HCT116 (cell line): Measurements from ENCODE around the gene SEC23IP. TPM values are rescaled to one million over a fixed set of nuclear protein-coding genes. Genes with fewer than 3 reads are reported as not detected.

Experiments used
- ATAC-seq: fragments of 200-7000 bp; cut with Tn5 transposase; 2 replicates; pipeline ENCODE4 v1.9.1; 2020; ENCODE audit warnings: mild to moderate bottlenecking, moderate library complexity
- BruUV-seq: library from RNA; stranded (reverse); fragments of 400-500 nt; replicated peaks from 2 replicates; lab custom pipeline; 2021; lab: Mats Ljungman, UMichigan
- CTCF ChIA-PET: fragments of 300-600 bp; sonication (Branson Sonifier 250); formaldehyde crosslinking; loops from one replicate; lab custom pipeline; 2021; ENCODE audit warnings: antibody characterized with exemption; lab: Charles Lee
- POLR2A ChIA-PET: fragments of 300-600, 350-600 bp; sonication (Branson Sonifier 250); formaldehyde crosslinking; loops from one replicate; lab custom pipeline; 2021; ENCODE audit warnings: antibody characterized with exemption; lab: Charles Lee
- RAD21 ChIA-PET, 2 experiments: fragments of 300-600 bp; sonication (Branson Sonifier 250); formaldehyde crosslinking; loops; one replicate each; lab custom pipeline; 2023; ENCODE audit warnings: low total read pairs in 2 of 2; ENCODE audit not compliant: uncharacterized antibody in 2 of 2, unreplicated experiment in 2 of 2, low non-redundant PET in 1 of 2; lab: Charles Lee
- DNase-seq: peaks from one replicate; pipeline ENCODE4 v3.0.0-alpha.2; 2010; ENCODE audit warnings: low read depth, low spot score
- H2AFZ ChIP-seq: fragments of 200-600 bp; shearing (Covaris generic), sonication (generic); 2 replicates; pipeline ENCODE4 v1.6.1; 2017; ENCODE audit warnings: low read depth, mixed run types, mixed read lengths, antibody characterized with exemption, low read length; ENCODE audit not compliant: poor library complexity, severe bottlenecking
- H3K27ac ChIP-seq: 2 replicates; pipeline ENCODE4 v1.5.1; 2012; ENCODE audit warnings: low read depth, low read length
- H3K27me3 ChIP-seq: fragments of 200-600 bp; sonication (generic); 2 replicates; pipeline ENCODE4 v1.6.1; 2016; ENCODE audit warnings: mixed run types, low read length, mixed read lengths; ENCODE audit not compliant: insufficient read depth
- H3K36me3 ChIP-seq, 2 experiments: fragments of 200-500 bp in 1 of 2; fragments of 200-600 bp in 1 of 2; sonication (Bioruptor generic) in 1 of 2; sonication (generic) in 1 of 2; 2 replicates each; pipeline versions ENCODE4 v1.5.1 to v1.6.1; 2014 to 2016; ENCODE audit warnings: low read length in 2 of 2, inconsistent platforms in 1 of 2, mixed read lengths in 1 of 2, mixed run types in 1 of 2; ENCODE audit not compliant: insufficient read depth in 2 of 2, control insufficient read depth in 1 of 2
- H3K4me1 ChIP-seq, 2 experiments: fragments of 200-600 bp in 1 of 2; sonication (generic) in 1 of 2; 2 replicates each; pipeline versions ENCODE4 v1.5.1 to v1.6.1; 2012 to 2017; ENCODE audit warnings: low read length in 2 of 2, inconsistent platforms in 1 of 2, mild to moderate bottlenecking in 1 of 2, mixed read lengths in 1 of 2, mixed run types in 1 of 2, moderate library complexity in 1 of 2; ENCODE audit not compliant: insufficient read depth in 2 of 2, control insufficient read depth in 1 of 2
- H3K4me2 ChIP-seq: fragments of 200-600 bp; sonication (generic); 2 replicates; pipeline ENCODE4 v1.6.1; 2017; ENCODE audit warnings: mixed run types, low read length, mixed read lengths
- H3K4me3 ChIP-seq, 2 experiments: fragments of 200-600 bp in 1 of 2; sonication (generic) in 1 of 2; replicated peaks in 1 of 2; 2 replicates each; pipeline ENCODE4 v1.5.1; 2011 to 2016; ENCODE audit warnings: low read length in 2 of 2, control low read depth in 1 of 2, low read depth in 1 of 2, mild to moderate bottlenecking in 1 of 2, mixed read lengths in 1 of 2, mixed run types in 1 of 2
- H3K79me2 ChIP-seq: fragments of 200-600 bp; sonication (generic); 2 replicates; pipeline ENCODE4 v1.6.1; 2017; ENCODE audit warnings: mild to moderate bottlenecking, mixed run types, low read length, moderate library complexity, mixed read lengths; ENCODE audit not compliant: insufficient read depth
- H3K9ac ChIP-seq: fragments of 200-600 bp; sonication (generic); 2 replicates; pipeline ENCODE4 v1.6.1; 2016; ENCODE audit warnings: low read length, mixed read lengths
- H3K9me2 ChIP-seq: fragments of 200-600 bp; sonication (generic), shearing (Covaris generic); 2 replicates; pipeline ENCODE4 v1.6.1; 2017; ENCODE audit warnings: mixed run types, mild to moderate bottlenecking, moderate library complexity; ENCODE audit not compliant: insufficient read depth
- H3K9me3 ChIP-seq, 2 experiments: fragments of 200-500 bp in 1 of 2; fragments of 200-600 bp in 1 of 2; sonication (Bioruptor generic) in 1 of 2; sonication (generic) in 1 of 2; 2 replicates each; pipeline ENCODE4 v1.6.1; 2014 to 2017; ENCODE audit warnings: low read length in 2 of 2, mixed read lengths in 2 of 2, inconsistent platforms in 1 of 2, low read depth in 1 of 2, mild to moderate bottlenecking in 1 of 2, mixed run types in 1 of 2, moderate library complexity in 1 of 2; ENCODE audit not compliant: control insufficient read depth in 1 of 2, insufficient read depth in 1 of 2
- H4K20me1 ChIP-seq: fragments of 200-600 bp; sonication (generic), shearing (Covaris generic); 2 replicates; pipeline ENCODE4 v1.6.1; 2017; ENCODE audit warnings: mixed run types, mild to moderate bottlenecking, moderate library complexity; ENCODE audit not compliant: insufficient read depth
- ATF3 ChIP-seq: IDR thresholded peaks from 2 replicates; pipeline ENCODE4 v1.6.1; 2012
- CBX3 ChIP-seq: IDR thresholded peaks from 2 replicates; pipeline ENCODE4 v1.6.1; 2012; ENCODE audit warnings: low read depth
- CEBPB ChIP-seq: IDR thresholded peaks from 2 replicates; pipeline ENCODE4 v1.6.1; 2012; ENCODE audit warnings: low read depth
- EZH2phosphoT487 ChIP-seq: fragments of 200-600 bp; IDR thresholded peaks from 2 replicates; pipeline ENCODE4 v1.6.1; 2018; ENCODE audit warnings: antibody characterized with exemption, borderline replicate concordance
- FOSL1 ChIP-seq: IDR thresholded peaks from 2 replicates; pipeline ENCODE4 v1.6.1; 2012; ENCODE audit warnings: low read depth
- MAX ChIP-seq: IDR thresholded peaks from 2 replicates; pipeline ENCODE4 v1.6.1; 2012
- POLR2AphosphoS5 ChIP-seq: IDR thresholded peaks from 2 replicates; pipeline ENCODE4 v1.6.1; 2011; ENCODE audit warnings: mild to moderate bottlenecking, low read depth, low read length, moderate library complexity
- SP1 ChIP-seq: IDR thresholded peaks from 2 replicates; pipeline ENCODE4 v1.6.1; 2012; ENCODE audit warnings: low read depth
- ZBTB33 ChIP-seq: IDR thresholded peaks from 2 replicates; pipeline ENCODE4 v1.6.1; 2011; ENCODE audit warnings: mild to moderate bottlenecking, low read length, moderate library complexity; ENCODE audit not compliant: insufficient replicate concordance; ENCODE audit errors: extremely low read depth
- ZNF274 ChIP-seq: fragments of 200-500 bp; sonication (Bioruptor generic); IDR thresholded peaks from 2 replicates; pipeline ENCODE4 v1.6.1; 2014; ENCODE audit warnings: mild to moderate bottlenecking, low read depth, low read length, inconsistent platforms
- intact Hi-C: fragments of 100-400 bp; cut with micrococcal nuclease; formaldehyde crosslinking; loops from 2 replicates; pipeline ENCODE4 v1.10.0; 2022
- total RNA-seq: library from RNA; stranded (reverse); gene quantifications from one replicate; pipeline ENCODE4 v1.2.1, GENCODE V29; 2021; ENCODE audit not compliant: unreplicated experiment

The SEC23IP gene
- total RNA-seq, 1 experiment from 2014 or later = 122 TPM

- Histone ChIP-seq H2AFZ (no peak overlapping the region), H3K9me2 (no peaks in the 10 kb centered on the region), H3K27me3 (no peaks in the 10 kb centered on the region), H3K4me1 (no peaks in the 10 kb centered on the region), H3K36me3 (no peaks in the 10 kb centered on the region), H3K9me3 (peaks cover 10 to 13% of the 10 kb centered on the region in 2 experiments; a peak in 2 of 4 replicates), H4K20me1 (no peaks in the 10 kb centered on the region), H3K27ac (no peak overlapping the region), H3K9ac (no peak overlapping the region), H3K4me2 (no peak overlapping the region), H3K79me2 (no peaks in the 10 kb centered on the region), H3K4me3 (no peak overlapping the region)
- intact Hi-C loops = no loop called here
- ChIA-PET POLR2A (no interaction called here), RAD21 (no interaction called here), CTCF (no interaction called here)
- no peak for TF ChIP-seq EZH2phosphoT487
- peak; percentile 62; the same call in 1 of the 2 replicates for TF ChIP-seq CBX3
- TF ChIP-seq ZBTB33 = no peak
- DNase-seq (no peak), ATAC-seq (no peak)
- BruUV-seq = no TSS peak
Measured at GRCh38 chr10:119967066-119967465, 74.5 kb downstream of the SEC23IP start.

- ChIA-PET CTCF (no interaction called here), RAD21 (no interaction called here), POLR2A (no interaction called here)
- no peak overlapping the region for H3K9ac ChIP-seq
- no peak overlapping the region for H2AFZ ChIP-seq
- no peaks in the 10 kb centered on the region for H4K20me1 ChIP-seq
- no TSS peak for BruUV-seq
- intact Hi-C loops = no loop called here
- H3K4me3 ChIP-seq = no peak overlapping the region
- H3K4me2 ChIP-seq = no peak overlapping the region
- no peaks in the 10 kb centered on the region for H3K9me2 ChIP-seq
- no peak for ATAC-seq
- peaks cover 0 to 14% of the 10 kb centered on the region in 2 experiments; a peak in 2 of 4 replicates for H3K4me1 ChIP-seq
- H3K27me3 ChIP-seq = no peaks in the 10 kb centered on the region
- H3K79me2 ChIP-seq = no peaks in the 10 kb centered on the region
- no peak for DNase-seq
- no peaks in the 10 kb centered on the region for H3K36me3 ChIP-seq
- TF ChIP-seq POLR2AphosphoS5 (no peak), EZH2phosphoT487 (no peak), CEBPB (no peak), ZNF274 (no peak), ATF3 (no peak), FOSL1 (no peak), MAX (no peak), SP1 (no peak)
- TF ChIP-seq, all 23 proteins: peak for 0
- H3K9me3 ChIP-seq = peaks cover 10 to 13% of the 10 kb centered on the region in 2 experiments; a peak in 2 of 4 replicates
- H3K27ac ChIP-seq = no peak overlapping the region
Measured at GRCh38 chr10:119969609-119970008, 77.1 kb downstream of the SEC23IP start.
